ENCODE measurements around the gene FBXO17.

DNA sequence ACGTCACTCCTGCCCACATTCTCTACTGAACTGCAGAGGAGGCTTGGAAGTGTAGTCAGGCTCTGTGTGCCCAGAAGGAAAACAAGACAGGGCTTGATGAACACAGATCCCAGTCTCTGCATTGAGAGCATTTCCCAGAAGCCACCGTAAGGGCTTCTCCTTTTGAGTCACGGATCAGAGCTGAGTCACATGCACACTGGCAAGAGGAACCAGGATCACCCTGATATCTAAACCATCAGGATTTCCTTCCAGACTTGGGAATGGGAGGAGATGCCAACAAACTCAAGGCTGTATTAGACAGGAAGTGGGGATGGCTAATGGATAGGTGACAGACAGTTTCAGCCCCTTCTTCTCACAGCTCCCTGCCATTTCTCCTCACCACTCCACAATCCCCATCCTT lies 17.7 kb upstream of the FBXO17 start:
- TF ChIP-seq, protein P1, sequence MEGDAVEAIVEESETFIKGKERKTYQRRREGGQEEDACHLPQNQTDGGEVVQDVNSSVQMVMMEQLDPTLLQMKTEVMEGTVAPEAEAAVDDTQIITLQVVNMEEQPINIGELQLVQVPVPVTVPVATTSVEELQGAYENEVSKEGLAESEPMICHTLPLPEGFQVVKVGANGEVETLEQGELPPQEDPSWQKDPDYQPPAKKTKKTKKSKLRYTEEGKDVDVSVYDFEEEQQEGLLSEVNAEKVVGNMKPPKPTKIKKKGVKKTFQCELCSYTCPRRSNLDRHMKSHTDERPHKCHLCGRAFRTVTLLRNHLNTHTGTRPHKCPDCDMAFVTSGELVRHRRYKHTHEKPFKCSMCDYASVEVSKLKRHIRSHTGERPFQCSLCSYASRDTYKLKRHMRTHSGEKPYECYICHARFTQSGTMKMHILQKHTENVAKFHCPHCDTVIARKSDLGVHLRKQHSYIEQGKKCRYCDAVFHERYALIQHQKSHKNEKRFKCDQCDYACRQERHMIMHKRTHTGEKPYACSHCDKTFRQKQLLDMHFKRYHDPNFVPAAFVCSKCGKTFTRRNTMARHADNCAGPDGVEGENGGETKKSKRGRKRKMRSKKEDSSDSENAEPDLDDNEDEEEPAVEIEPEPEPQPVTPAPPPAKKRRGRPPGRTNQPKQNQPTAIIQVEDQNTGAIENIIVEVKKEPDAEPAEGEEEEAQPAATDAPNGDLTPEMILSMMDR (IDR thresholded peaks at IDR 0.05): no peak
- TF ChIP-seq POLR2A (IDR thresholded peaks at IDR 0.05): no peak
